Liver (tissue), 9 donors: ENCODE data around the gene KCTD12. TPM values are rescaled to one million over a fixed set of nuclear protein-coding genes. Genes with fewer than 3 reads are reported as not detected.

ENCODE experiments used
- DNase-seq: peaks from one replicate; pipeline ENCODE4 v3.0.0-alpha.2; 2017; ENCODE audit warnings: low spot score
- H3K27ac ChIP-seq, 2 donors: one replicate each; pipeline ENCODE4 v1.7.0; 2013; ENCODE audit warnings: inconsistent platforms in 2 of 2, low read length in 2 of 2, control low read depth in 1 of 2, low read depth in 1 of 2, mild to moderate bottlenecking in 1 of 2
- H3K27me3 ChIP-seq, 4 donors: one replicate each; pipeline versions ENCODE4 v1.6.1 to v1.7.0; 2013; ENCODE audit warnings: low read length in 3 of 4, inconsistent platforms in 1 of 4, mild to moderate bottlenecking in 1 of 4, moderate library complexity in 1 of 4; ENCODE audit not compliant: control insufficient read depth in 4 of 4, insufficient read depth in 4 of 4
- H3K36me3 ChIP-seq, 4 donors: one replicate each; pipeline versions ENCODE4 v1.6.1 to v1.7.0; 2013; ENCODE audit warnings: low read length in 3 of 4, mild to moderate bottlenecking in 3 of 4, low read depth in 1 of 4, moderate library complexity in 1 of 4; ENCODE audit not compliant: control insufficient read depth in 4 of 4, insufficient read depth in 3 of 4
- H3K4me1 ChIP-seq, 4 donors: one replicate each; pipeline versions ENCODE4 v1.6.1 to v1.7.0; 2013; ENCODE audit warnings: low read length in 3 of 4, mild to moderate bottlenecking in 3 of 4, moderate library complexity in 1 of 4; ENCODE audit not compliant: control insufficient read depth in 4 of 4, insufficient read depth in 4 of 4
- H3K4me3 ChIP-seq, 3 donors: one replicate each; pipeline versions ENCODE4 v1.6.1 to v1.7.0; 2013; ENCODE audit warnings: low read length in 3 of 3, control low read depth in 1 of 3, low read depth in 1 of 3, mild to moderate bottlenecking in 1 of 3
- H3K9ac ChIP-seq, 2 donors: one replicate each; pipeline ENCODE4 v1.7.0; 2013; ENCODE audit warnings: low read length in 2 of 2, mild to moderate bottlenecking in 2 of 2, moderate library complexity in 2 of 2, control low read depth in 1 of 2, low read depth in 1 of 2
- H3K9me3 ChIP-seq, 4 donors: one replicate each; pipeline versions ENCODE4 v1.6.1 to v1.7.0; 2013; ENCODE audit warnings: low read length in 3 of 4; ENCODE audit not compliant: control insufficient read depth in 4 of 4
- ATF3 ChIP-seq: IDR thresholded peaks from 2 replicates; pipeline ENCODE4 v1.6.1; 2016; ENCODE audit warnings: antibody characterized with exemption
- CTCF ChIP-seq: fragments of 150-350 bp; IDR thresholded peaks from 2 replicates; pipeline ENCODE4 v1.5.1; 2017; ENCODE audit warnings: improper control_type of control experiment, low read depth, low read length; ENCODE audit not compliant: missing input control
- EGR1 ChIP-seq, 2 donors: IDR thresholded peaks; 2 replicates each; pipeline ENCODE4 v1.6.1; 2016 to 2018; ENCODE audit warnings: antibody characterized with exemption in 2 of 2, low read depth in 2 of 2
- FOXA1 ChIP-seq: IDR thresholded peaks from 2 replicates; pipeline ENCODE4 v1.6.1; 2016; ENCODE audit warnings: antibody characterized with exemption
- FOXA2 ChIP-seq: IDR thresholded peaks from 2 replicates; pipeline ENCODE4 v1.6.1; 2016; ENCODE audit warnings: antibody characterized with exemption
- GABPA ChIP-seq, 2 donors: IDR thresholded peaks in 1 of 2; conservative IDR thresholded peaks in 1 of 2; 2 replicates each; pipeline ENCODE4 v1.6.1; 2016; ENCODE audit warnings: antibody characterized with exemption in 2 of 2, mild to moderate bottlenecking in 1 of 2, moderate library complexity in 1 of 2
- HNF4A ChIP-seq, 2 donors: conservative IDR thresholded peaks; 2 replicates each; pipeline ENCODE4 v1.6.1; 2016; ENCODE audit warnings: antibody characterized with exemption in 2 of 2, mild to moderate bottlenecking in 2 of 2
- HNF4G ChIP-seq: IDR thresholded peaks from 2 replicates; pipeline ENCODE4 v1.6.1; 2016; ENCODE audit warnings: antibody characterized with exemption
- JUND ChIP-seq, 2 donors: IDR thresholded peaks; 2 replicates each; pipeline ENCODE4 v1.6.1; 2016; ENCODE audit warnings: antibody characterized with exemption in 2 of 2
- MAX ChIP-seq: IDR thresholded peaks from 2 replicates; pipeline ENCODE4 v1.6.1; 2016; ENCODE audit warnings: antibody characterized with exemption
- NR2F2 ChIP-seq: IDR thresholded peaks from 2 replicates; pipeline ENCODE4 v1.6.1; 2016; ENCODE audit warnings: antibody characterized with exemption
- RAD21 ChIP-seq, 2 donors: IDR thresholded peaks; 2 replicates each; pipeline ENCODE4 v1.6.1; 2016; ENCODE audit warnings: antibody characterized with exemption in 2 of 2, mild to moderate bottlenecking in 2 of 2
- REST ChIP-seq: IDR thresholded peaks from 2 replicates; pipeline ENCODE4 v1.6.1; 2016; ENCODE audit warnings: antibody characterized with exemption, mild to moderate bottlenecking
- RXRA ChIP-seq, 2 donors: IDR thresholded peaks; 2 replicates each; pipeline ENCODE4 v1.6.1; 2017 to 2018; ENCODE audit warnings: antibody characterized with exemption in 2 of 2, mild to moderate bottlenecking in 1 of 2
- SP1 ChIP-seq: IDR thresholded peaks from 2 replicates; pipeline ENCODE4 v1.6.1; 2018; ENCODE audit warnings: antibody characterized with exemption, mild to moderate bottlenecking
- TAF1 ChIP-seq: conservative IDR thresholded peaks from 2 replicates; pipeline ENCODE4 v1.6.1; 2016; ENCODE audit warnings: antibody characterized with exemption, mild to moderate bottlenecking
- YY1 ChIP-seq: IDR thresholded peaks from 2 replicates; pipeline ENCODE4 v1.6.1; 2016; ENCODE audit warnings: antibody characterized with exemption, mild to moderate bottlenecking
- ZBTB33 ChIP-seq: IDR thresholded peaks from 2 replicates; pipeline ENCODE4 v1.6.1; 2016; ENCODE audit warnings: antibody characterized with exemption
- WGBS: extraction: QIAGEN DNeasy Blood & Tissue Kit; methylation state at CpG from one replicate; pipeline ENCODE4 v1.1.7; 2013; 5-methylcytosine and 5-hydroxymethylcytosine counted together
- polyA plus RNA-seq, 2 donors: library from polyadenylated mRNA; stranded (reverse) in 1 of 2; unstranded in 1 of 2; fragments of 200-250 nt in 1 of 2; fragments of >200 nt in 1 of 2; fragmentation: Nextera tagmentation in 1 of 2; extraction: Ambion mirVana in 1 of 2; gene quantifications; one replicate each; pipeline versions ENCODE4 v1.2.1 to v1.2.3, GENCODE V29; 2013 to 2015
- total RNA-seq, 2 donors: library from RNA; depleted of rRNA; stranded (reverse); fragments of >200 nt; gene quantifications; one replicate each; pipeline ENCODE4 v1.2.3, GENCODE V29; 2014
- donor health status: healthy.
- donor health status: healthy.
- donor health status: healthy.
- donor health status: healthy.
- donor health status: healthy.

The KCTD12 gene
- total and polyA plus RNA-seq, 4 donors = 1.5 to 14.8 (median 6.6) TPM

- TF ChIP-seq JUND (IDR thresholded peaks at IDR 0.05) (no peak), EGR1 (IDR thresholded peaks at IDR 0.05; ENCODE audit: low read depth in 2 of 2) (no peak), HNF4A (conservative IDR thresholded peaks at IDR 0.05) (no peak), CTCF (no peak)
These were observed 40.3 kb downstream of the KCTD12 start (continued) for GRCh38 chr13:76845865-76846264.

- no peak overlapping the region for H3K4me3 ChIP-seq
- H3K4me1 ChIP-seq = no peaks in the 10 kb centered on the region
- no peaks in the 10 kb centered on the region for H3K27me3 ChIP-seq
- no peak overlapping the region for H3K9ac ChIP-seq
- no peak overlapping the region for H3K27ac ChIP-seq
- TF ChIP-seq REST = no peak
- no peak for TF ChIP-seq YY1
- no peak for TF ChIP-seq ZBTB33
- no peak for TF ChIP-seq FOXA1
- TF ChIP-seq MAX = no peak
- TF ChIP-seq RAD21 (IDR thresholded peaks at IDR 0.05) = no peak
- TF ChIP-seq HNF4G = no peak
- TF ChIP-seq JUND (IDR thresholded peaks at IDR 0.05) = no peak
- TF ChIP-seq SP1 = no peak
- no peak for TF ChIP-seq ATF3
- no peak for TF ChIP-seq HNF4A (conservative IDR thresholded peaks at IDR 0.05)
- TF ChIP-seq GABPA (IDR thresholded peaks at IDR 0.05 in 1 of 2, conservative IDR thresholded peaks at IDR 0.05 in 1 of 2) = no peak
- TF ChIP-seq NR2F2 = no peak
- TF ChIP-seq TAF1 = no peak
- TF ChIP-seq RXRA (IDR thresholded peaks at IDR 0.05) = no peak
- no peak for TF ChIP-seq FOXA2
- no peak for TF ChIP-seq CTCF
- no peak for TF ChIP-seq EGR1 (IDR thresholded peaks at IDR 0.05; ENCODE audit: low read depth in 2 of 2)
- no peaks in the 10 kb centered on the region for H3K36me3 ChIP-seq
- DNase-seq = no peak
- WGBS = 93% methylated on average over 3 of the region's 3 CpGs
- no peaks in the 10 kb centered on the region for H3K9me3 ChIP-seq
These were observed 40.8 kb downstream of the KCTD12 start for GRCh38 chr13:76845367-76845766.
